Measurements from ENCODE around the gene PCDHGA5. TPM values are rescaled to one million over a fixed set of nuclear protein-coding genes. Genes with fewer than 3 reads are reported as not detected.
A peak's percentile ranks its signal among the peaks of the same experiment; 100 is the strongest.
"Not testable (repeated sequence)": the region's sequence is repeated elsewhere in the genome, so short reads cannot be mapped to it uniquely, and the experiment has no call there.

The PCDHGA5 gene
- total RNA-seq, 4 donors from 2014 or later, result 0.38 to 2.3 (median 1.8) TPM

GRCh38 chr5:141392429-141393198, 28.7 kb downstream of the PCDHGA5 start, which contains the start of gene PCDHGA8:
PCDHGA8 (plus strand) TSS chr5:141392633; CDS start chr5:141392814, 181 bp downstream.
- Histone ChIP-seq H3K4me3 (peak within 1 kb of the TSS in 1 of 4 donors; percentile 13), H3K9me3 (peaks cover 21 to 96% (median 87%) of the 10 kb centered on the region in 3 donors), H3K36me3 (peaks cover 0 to 7% (median 0%) of the 10 kb centered on the region in 3 donors), H3K4me1 (no peaks in the 10 kb centered on the region), H3K27me3 (peaks cover 0 to 33% (median 0%) of the 10 kb centered on the region in 4 donors), H3K27ac (no peak within 1 kb of the TSS)
- DNase-seq, result no peak
- TF ChIP-seq CTCF (IDR thresholded peaks at IDR 0.05) (no peak), POLR2A (IDR thresholded peaks at IDR 0.05) (no peak)
- 21 to 57% methylated on average over 19 to 36 of the region's 38 CpGs for WGBS, 2 donors
- intact Hi-C loops (cut with DNase I), result no loop called here

GRCh38 chr5:141393267-141393666, 29.3 kb downstream of the PCDHGA5 start:
- peaks cover 20 to 96% (median 88%) of the 10 kb centered on the region in 3 donors for H3K9me3 ChIP-seq
- no peaks in the 10 kb centered on the region for H3K4me1 ChIP-seq
- H3K27me3 ChIP-seq, result peaks cover 0 to 32% (median 0%) of the 10 kb centered on the region in 4 donors
- no peak overlapping the region for H3K27ac ChIP-seq
- peaks cover 0 to 7% (median 0%) of the 10 kb centered on the region in 3 donors for H3K36me3 ChIP-seq
- DNase-seq, result no peak
- intact Hi-C loops (cut with DNase I), result no loop called here
- no peak overlapping the region for H3K4me3 ChIP-seq
- WGBS, 2 donors, result 54 to 58% methylated on average over 12 to 19 of the region's 21 CpGs
- TF ChIP-seq CTCF (IDR thresholded peaks at IDR 0.05) (no peak), POLR2A (IDR thresholded peaks at IDR 0.05) (no peak)

- H3K27ac ChIP-seq; intact Hi-C loops (cut with DNase I); H3K4me1 ChIP-seq; H3K4me3 ChIP-seq; H3K36me3 ChIP-seq; DNase-seq: not testable (repeated sequence)
- peaks cover 21 to 96% (median 87%) of the 10 kb centered on the region in 3 donors for H3K9me3 ChIP-seq
- WGBS, 2 donors, result 41 to 50% methylated on average over 13 to 22 of the region's 53 CpGs
- peaks cover 0 to 40% (median 0%) of the 10 kb centered on the region in 4 donors for H3K27me3 ChIP-seq
Measured at GRCh38 chr5:141394401-141395187, 30.6 kb downstream of the PCDHGA5 start.

GRCh38 chr5:141397756-141398551, 34.0 kb downstream of the PCDHGA5 start, which contains the start of gene PCDHGB5:
PCDHGB5 (plus strand) TSS chr5:141397947; CDS start chr5:141398128, 181 bp downstream.
- WGBS, 2 donors, result 4 to 9% methylated on average over 19 to 23 of the region's 43 CpGs
- H3K36me3 ChIP-seq; H3K4me1 ChIP-seq; H3K27ac ChIP-seq; DNase-seq; intact Hi-C loops (cut with DNase I): not testable (repeated sequence)
- Histone ChIP-seq H3K9me3 (peaks cover 21 to 94% (median 85%) of the 10 kb centered on the region in 3 donors), H3K4me3 (peak within 1 kb of the TSS in 3 of 4 donors; percentile 31 to 49 (median 35)), H3K27me3 (peaks cover 0 to 45% (median 0%) of the 10 kb centered on the region in 4 donors)
- TF ChIP-seq CTCF (IDR thresholded peaks at IDR 0.05), result peak in 5 of 6 experiments; percentile 24 to 55 (median 42)

GRCh38 chr5:141398608-141399007, 34.6 kb downstream of the PCDHGA5 start:
- peak overlapping the region in 1 of 4 donors; percentile 3 for H3K4me3 ChIP-seq
- TF ChIP-seq POLR2A (IDR thresholded peaks at IDR 0.05), result no peak
- H3K4me1 ChIP-seq, result peaks cover 0 to 3% (median 0%) of the 10 kb centered on the region in 3 donors
- H3K36me3 ChIP-seq, result no peaks in the 10 kb centered on the region
- 39 to 40% methylated on average over 8 to 15 of the region's 15 CpGs for WGBS, 2 donors
- H3K27me3 ChIP-seq, result peaks cover 0 to 44% (median 0%) of the 10 kb centered on the region in 4 donors
- intact Hi-C loops (cut with DNase I), result no loop called here
- H3K9me3 ChIP-seq, result peaks cover 17 to 94% (median 85%) of the 10 kb centered on the region in 3 donors
- no peak overlapping the region for H3K27ac ChIP-seq
- no peak for DNase-seq
